Erythroblast (primary cell): Measurements from ENCODE around the gene TIMM8B.
"Not testable (repeated sequence)": the region's sequence is repeated elsewhere in the genome, so short reads cannot be mapped to it uniquely, and the experiment has no call there.

Experiments used
- DNase-seq, 2 experiments: peaks; one replicate each; lab custom pipeline; 2025; lab: John Stamatoyannopoulos, UW
- GATA1 ChIP-seq: IDR thresholded peaks from 2 replicates; pipeline ENCODE4 v1.6.1; 2011; ENCODE audit warnings: low read depth, mild to moderate bottlenecking, control low read depth, low read length, moderate library complexity
- POLR2A ChIP-seq: IDR thresholded peaks from 2 replicates; pipeline ENCODE4 v1.6.1; 2011; ENCODE audit warnings: mild to moderate bottlenecking, low read length

TIMM8B gene

DNA sequence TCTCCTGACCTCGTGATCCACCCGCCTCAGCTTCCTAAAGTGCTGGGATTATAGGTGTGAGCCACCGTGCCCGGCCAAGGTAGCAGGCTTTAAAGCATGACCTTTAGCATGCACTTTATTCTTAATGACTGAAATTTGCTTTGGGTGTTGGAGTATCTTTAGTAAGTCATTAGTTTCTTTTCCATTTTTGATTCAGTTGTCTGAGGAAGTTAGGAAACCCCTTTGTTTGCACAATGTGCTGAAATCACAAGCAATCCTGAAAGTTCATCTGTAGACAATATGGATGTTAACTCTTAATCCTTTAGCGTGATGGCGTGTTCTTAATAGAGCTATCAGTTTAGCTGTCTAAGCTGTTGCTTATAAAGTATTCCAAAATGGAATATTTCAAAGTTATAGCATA lies 16.9 kb upstream of the TIMM8B start:
- DNase-seq = no peak

GRCh38 chr11:112100462-112100861 lies 13.9 kb upstream of the TIMM8B start:
- no peak for DNase-seq
- TF ChIP-seq GATA1 (no peak), POLR2A (no peak)

More for the DNA sequence above, 16.9 kb upstream of the TIMM8B start:
- TF ChIP-seq POLR2A = no peak
- TF ChIP-seq GATA1 = no peak

DNA sequence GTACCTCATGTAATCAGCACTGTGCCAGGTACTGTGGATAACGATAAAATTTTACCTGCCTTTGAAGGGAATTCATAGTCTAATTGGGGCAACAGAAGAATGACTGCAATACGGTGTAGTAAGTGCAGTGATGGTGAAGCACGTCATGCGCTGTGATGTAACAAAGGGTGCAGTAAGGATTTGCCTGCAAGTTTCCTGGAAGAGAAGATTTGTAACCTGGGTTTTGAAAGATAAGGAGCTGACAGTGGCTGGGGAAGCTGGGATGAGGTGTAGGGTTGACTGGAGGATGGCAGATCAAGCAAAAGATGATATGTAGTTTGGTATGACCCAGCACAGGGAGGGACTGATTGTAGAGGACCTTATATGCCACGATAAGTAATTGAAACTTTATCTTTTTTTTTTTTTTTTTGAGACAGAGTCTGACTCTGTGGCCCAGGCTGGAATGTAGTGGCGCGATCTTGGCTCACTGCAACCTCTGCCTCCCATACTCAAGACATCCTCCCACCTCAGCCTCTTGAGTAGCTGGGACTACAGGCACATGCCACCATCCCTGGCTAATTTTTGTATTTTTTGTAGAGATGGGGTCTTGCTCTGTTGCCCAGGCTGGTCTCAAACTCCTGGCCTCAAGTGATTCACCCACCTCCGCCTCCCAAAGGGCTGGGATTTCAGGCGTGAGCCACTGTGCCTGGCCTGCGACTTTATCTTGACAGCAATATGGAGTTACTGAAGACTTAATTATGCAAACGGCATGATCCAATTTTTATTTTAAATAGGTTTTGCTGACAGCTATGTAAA lies 11.4 kb upstream of the TIMM8B start:
- TF ChIP-seq POLR2A (no peak), GATA1 (no peak)
- DNase-seq = no peak

DNA sequence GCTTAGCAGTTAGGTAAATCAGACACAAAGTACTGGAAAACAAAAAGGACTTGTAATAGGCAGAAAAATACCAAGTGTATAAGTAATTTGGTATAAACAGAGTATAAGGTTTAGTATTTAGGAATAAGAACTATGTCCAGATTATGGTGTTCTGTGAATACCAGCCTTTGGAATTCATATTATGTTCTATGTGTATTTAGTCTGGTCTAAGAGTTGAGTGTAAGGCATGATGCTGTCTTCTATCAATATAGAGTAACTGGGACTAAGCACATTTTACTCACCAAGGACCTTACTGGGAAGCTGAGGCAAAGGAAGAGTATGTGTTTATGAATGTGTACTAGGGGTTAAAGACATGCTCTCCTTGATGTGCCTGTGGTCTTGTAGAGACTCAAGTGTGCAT lies 9.6 kb upstream of the TIMM8B start:
- DNase-seq = no peak
- TF ChIP-seq GATA1 (no peak), POLR2A (no peak)

DNA sequence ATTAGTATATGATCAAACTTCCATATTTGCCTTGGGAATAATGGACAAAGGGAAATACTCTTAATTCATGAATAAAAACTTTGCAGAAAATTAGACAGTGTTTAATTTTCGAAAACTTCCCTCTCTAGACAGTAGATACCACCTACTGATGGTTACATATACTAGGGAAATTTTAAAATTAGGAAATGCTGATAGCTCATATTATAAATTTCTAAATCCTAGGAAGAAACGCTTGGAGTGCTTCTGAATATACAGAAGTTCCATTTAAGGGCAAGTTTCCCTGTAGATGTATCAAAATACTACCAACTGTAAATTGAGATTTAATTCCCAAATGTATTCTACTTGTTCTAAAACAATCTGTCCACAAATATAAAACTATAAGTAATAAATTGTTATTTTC lies 8.7 kb upstream of the TIMM8B start:
- DNase-seq = not testable (repeated sequence)

GRCh38 chr11:112087212-112087611 lies 656 bp upstream of the TIMM8B start:
- TF ChIP-seq GATA1 = no peak
- TF ChIP-seq POLR2A = no peak
- DNase-seq = peak; percentile 37 to 50

DNA sequence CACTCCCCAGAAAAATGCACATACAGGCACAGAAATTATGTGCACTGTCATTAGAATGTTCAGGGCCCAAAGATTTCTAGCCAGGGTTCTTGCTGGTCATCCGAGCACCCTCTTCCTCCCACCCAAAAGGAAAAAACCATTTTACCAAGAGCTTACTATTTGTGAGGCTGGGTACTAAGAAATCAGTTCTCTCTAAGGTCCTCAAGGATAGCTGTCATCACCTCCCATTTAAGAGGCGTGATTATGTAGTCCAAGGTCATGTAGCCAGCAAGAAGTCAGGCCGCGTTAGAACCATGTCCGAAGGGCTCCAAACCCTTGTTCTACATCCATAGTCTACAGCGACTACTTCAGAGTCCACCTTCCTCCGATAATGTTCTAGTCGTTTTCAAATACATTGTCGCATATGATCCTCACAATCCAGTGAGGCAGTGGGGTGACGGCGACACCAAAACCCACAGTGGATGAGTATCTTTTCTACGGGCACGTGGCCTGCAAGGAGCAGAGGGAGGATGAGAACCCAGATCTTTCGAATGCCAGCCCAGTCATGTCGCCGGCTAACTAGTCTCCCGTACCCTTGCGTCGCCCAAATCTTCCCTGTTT lies 634 bp downstream of the TIMM8B start:
- DNase-seq = peak; percentile 71 to 77
- TF ChIP-seq POLR2A = no peak
- TF ChIP-seq GATA1 = no peak

GRCh38 chr11:112082729-112083128 lies 3.8 kb downstream of the TIMM8B start:
- TF ChIP-seq POLR2A = no peak
- no peak for TF ChIP-seq GATA1
- DNase-seq = no peak

GRCh38 chr11:112073941-112074811 lies 12.4 kb downstream of the TIMM8B start, which contains the start of the genes NKAPD1 and PIH1D2:
Gene NKAPD1, plus strand, starts transcription at chr11:112074299. Its CDS starts 1,276 bp downstream, at chr11:112075575.
Gene PIH1D2, minus strand, starts transcription at chr11:112074017. Its CDS starts 843 bp downstream, at chr11:112073174.
- peak; percentile 94 for DNase-seq
- TF ChIP-seq GATA1 (no peak), POLR2A (peak; percentile 69)

DNA sequence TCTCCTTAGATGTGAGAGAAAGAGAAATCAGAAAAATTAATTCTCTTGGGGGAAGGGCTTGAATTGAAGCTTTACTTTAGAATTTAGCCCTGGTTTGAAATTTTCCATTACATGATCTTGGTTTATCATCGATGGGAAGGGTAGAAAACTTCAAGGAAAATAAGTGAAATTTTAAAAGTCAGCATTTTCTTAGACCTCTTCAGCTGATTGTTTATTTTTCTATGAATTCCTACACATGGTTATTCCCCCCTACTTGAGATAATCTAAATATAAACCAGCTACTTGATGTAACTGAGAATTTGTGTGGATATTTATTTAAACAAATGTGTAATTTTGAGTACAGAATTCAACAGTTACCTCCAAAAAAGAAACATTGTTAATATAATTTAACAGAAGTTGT lies 23.6 kb downstream of the TIMM8B start:
- DNase-seq = no peak
- TF ChIP-seq POLR2A = no peak
- TF ChIP-seq GATA1 = no peak

DNA sequence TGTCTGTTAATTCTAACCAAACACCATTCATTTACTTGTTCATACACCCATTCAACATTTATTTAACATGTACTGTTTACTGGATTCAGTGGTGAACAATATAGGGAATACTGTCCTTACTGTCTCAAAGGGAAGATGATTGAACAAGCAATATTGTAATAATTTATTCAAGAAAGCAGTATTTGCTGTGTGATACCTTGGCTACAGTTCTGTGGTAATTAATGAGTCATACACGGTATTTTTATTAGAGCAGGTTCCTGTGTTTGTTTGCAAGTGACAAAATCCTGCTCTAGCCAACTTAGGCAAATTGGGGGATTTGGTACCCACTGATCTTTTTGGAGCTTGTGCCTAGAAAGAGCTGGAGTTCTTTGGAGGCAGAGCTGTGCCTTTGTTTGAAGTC lies 28.5 kb downstream of the TIMM8B start:
- no peak for TF ChIP-seq POLR2A
- no peak for TF ChIP-seq GATA1
- DNase-seq = no peak

- DNase-seq = no peak
- TF ChIP-seq POLR2A (no peak), GATA1 (no peak)
Observed at GRCh38 chr11:112057170-112057569, 29.4 kb downstream of the TIMM8B start.

GRCh38 chr11:112051768-112052167 lies 34.8 kb downstream of the TIMM8B start:
- DNase-seq = no peak
- TF ChIP-seq POLR2A (no peak), GATA1 (no peak)

DNA sequence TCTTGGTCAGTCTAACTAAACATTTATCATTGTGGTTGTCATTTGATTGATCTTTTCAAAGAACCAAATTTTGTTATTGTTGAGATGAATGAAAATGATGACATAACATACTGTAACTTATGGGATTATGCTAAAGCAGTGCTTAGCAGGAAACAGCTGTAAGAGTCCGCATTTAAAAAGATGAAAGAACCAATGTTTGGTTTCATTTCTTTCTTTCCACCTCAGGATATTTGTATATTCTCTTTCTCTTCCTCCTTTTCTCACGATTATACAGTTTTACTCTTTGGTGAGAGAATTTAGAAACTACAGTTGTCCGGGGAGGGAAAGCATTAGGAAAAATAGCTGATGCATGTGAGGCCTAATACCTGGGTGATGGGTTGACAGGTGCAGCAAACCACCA lies 35.8 kb downstream of the TIMM8B start:
- TF ChIP-seq GATA1 (no peak), POLR2A (no peak)
- no peak for DNase-seq
